Subcutaneous adipose tissue (tissue), 4 donors: ENCODE measurements around the gene COL25A1. TPM values are rescaled to one million over a fixed set of nuclear protein-coding genes. Genes with fewer than 3 reads are reported as not detected.

Experiments used
- total RNA-seq, 4 donors: library from RNA; depleted of rRNA; stranded (reverse); fragments of >200 nt; gene quantifications; one replicate each; pipeline ENCODE4 v1.1.0, GENCODE V29; 2016
- TF ChIP-seq, protein P1 (sequence below): fragments of 450-650 bp; IDR thresholded peaks from one replicate; pipeline ENCODE4 v1.5.1; 2016; ENCODE audit warnings: low read depth, mild to moderate bottlenecking, control low read depth, antibody characterized with exemption, moderate library complexity

COL25A1 gene
- total RNA-seq = 10 to 100 TPM in 2 of 4 donors, 1 to 10 TPM in 2; 4.9 to 12.9 (median 10.1) TPM

DNA sequence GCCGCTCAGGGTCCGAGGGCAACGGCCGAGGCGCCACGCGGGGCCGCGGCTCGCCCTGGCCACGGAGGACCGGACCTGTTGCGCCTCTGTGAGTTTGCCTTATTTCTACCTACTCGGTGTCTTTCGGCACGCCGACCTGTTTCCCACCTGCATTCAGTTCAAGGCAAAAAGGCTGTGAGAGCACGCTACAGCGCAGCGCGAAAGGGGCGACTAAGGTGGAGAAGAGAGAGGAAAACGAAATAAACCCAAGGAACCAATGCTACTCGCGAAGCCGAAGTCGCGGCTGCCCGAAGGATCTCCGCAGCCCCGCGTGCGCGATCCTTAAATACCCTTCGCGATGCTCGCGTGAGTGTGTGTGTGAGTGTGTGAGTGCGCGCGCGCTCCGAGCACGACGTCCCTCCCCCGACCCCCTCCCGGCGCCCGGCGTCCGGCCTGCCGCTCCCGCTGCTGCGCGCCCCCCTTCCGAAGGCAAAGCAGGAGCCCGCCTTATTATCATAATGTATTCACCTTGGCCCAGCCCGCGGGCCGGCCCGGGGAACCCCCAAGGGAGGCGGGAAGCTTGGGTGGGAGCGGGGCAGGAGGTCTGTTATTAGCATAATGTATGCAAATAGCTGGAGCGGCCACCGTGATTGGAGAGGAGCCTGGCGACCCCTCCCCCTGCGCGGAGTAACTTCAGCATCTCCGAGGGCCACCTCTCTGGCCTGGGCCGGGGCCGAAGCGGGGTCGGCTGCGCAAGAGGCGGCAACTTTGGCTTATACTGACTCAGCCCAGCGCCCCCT is at the start of gene COL25A1:
TSS of gene COL25A1 (minus strand) at position 298 of the 779 bp plus-strand sequence.
- TF ChIP-seq, protein P1, sequence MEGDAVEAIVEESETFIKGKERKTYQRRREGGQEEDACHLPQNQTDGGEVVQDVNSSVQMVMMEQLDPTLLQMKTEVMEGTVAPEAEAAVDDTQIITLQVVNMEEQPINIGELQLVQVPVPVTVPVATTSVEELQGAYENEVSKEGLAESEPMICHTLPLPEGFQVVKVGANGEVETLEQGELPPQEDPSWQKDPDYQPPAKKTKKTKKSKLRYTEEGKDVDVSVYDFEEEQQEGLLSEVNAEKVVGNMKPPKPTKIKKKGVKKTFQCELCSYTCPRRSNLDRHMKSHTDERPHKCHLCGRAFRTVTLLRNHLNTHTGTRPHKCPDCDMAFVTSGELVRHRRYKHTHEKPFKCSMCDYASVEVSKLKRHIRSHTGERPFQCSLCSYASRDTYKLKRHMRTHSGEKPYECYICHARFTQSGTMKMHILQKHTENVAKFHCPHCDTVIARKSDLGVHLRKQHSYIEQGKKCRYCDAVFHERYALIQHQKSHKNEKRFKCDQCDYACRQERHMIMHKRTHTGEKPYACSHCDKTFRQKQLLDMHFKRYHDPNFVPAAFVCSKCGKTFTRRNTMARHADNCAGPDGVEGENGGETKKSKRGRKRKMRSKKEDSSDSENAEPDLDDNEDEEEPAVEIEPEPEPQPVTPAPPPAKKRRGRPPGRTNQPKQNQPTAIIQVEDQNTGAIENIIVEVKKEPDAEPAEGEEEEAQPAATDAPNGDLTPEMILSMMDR = no peak

DNA sequence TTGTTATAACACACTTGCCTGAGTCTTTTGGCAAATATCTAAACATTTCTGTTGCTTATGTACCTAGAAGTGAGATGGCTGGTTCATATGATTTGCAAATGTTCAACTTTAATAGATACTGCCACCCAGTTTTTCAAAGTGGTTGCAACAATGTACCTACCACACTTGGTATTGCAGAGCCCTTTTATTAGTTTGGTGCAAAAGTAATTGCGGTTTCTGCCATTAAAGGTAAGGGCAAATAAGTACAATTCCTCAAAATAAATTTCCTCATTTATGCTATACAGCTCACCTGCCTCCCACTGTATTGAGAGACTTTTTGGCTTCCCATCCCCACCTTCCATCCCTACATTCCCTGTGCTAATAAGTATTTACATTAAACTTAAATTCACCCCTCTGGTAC is 47.7 kb upstream of the COL25A1 start:
- TF ChIP-seq, protein P1 = no peak

DNA sequence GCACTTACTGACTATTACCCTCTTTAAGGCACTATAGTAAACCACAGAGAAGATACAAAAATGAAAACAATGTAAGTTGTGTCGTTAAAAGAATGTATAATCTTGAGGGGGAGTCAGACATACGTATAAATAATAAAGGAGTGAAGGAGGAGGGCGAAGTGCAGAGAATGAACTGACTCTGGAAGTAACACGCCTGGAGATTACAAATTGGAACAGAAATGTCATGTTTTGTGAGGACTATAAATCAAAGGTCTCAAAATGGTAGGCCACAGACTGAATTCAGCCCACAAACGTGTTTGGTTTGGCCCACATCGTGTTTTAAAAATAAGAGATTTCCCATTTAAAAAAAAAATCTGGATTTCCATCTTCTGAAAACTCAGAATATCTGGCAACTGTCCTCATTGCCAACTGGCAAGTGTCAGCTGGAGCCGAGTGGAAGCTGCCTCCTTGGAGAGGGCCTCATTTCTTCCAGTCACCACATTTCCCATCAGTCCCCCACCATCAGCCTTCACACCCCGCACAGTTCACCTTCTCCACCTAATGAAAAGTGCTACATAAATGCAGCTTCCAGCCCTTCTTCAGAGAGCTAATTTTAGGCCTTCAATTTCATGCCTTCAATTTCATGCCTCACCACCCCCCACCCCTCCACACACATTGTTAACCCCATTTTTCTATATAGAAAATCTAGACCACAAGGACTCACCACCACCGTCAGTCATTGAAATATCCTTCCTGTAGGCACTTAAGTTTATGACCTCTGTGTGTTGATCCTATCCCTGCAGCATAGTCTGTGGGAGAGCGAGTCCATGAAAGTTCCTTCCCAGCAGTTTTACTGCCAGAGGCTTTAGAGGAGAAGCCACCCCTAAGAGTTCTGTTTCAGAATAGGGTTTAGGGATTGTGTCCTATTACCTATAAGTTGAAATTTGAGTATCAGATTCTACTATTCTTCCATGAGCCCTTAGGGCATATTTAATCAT is 32.0 kb upstream of the COL25A1 start:
- TF ChIP-seq, protein P1 = no peak

DNA sequence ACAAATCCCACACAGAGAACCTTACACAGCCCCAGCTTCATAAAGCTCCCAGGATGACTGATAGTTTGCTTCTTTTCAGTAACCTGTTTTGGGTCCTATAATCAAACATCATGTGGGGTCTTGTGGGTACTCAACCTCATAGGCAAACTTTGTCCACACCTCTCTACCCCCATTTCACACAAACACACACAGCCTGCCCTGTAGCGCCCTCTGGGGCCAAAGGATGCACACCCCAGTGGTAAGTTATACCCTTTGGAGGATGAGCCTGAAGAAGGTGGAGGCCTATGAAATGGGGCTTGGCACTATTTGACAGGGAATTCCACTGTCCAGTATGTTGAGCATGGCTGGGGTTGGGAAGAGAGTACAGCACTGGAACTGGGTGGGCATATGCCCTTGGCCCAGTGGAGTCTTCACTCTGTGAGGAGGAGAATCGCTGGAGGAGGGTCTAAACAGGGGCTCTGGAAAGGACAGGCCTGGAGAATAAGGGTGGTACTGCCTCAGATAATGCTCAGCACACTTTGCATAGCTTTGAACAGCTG is 30.5 kb upstream of the COL25A1 start:
- TF ChIP-seq, protein P1 = no peak

DNA sequence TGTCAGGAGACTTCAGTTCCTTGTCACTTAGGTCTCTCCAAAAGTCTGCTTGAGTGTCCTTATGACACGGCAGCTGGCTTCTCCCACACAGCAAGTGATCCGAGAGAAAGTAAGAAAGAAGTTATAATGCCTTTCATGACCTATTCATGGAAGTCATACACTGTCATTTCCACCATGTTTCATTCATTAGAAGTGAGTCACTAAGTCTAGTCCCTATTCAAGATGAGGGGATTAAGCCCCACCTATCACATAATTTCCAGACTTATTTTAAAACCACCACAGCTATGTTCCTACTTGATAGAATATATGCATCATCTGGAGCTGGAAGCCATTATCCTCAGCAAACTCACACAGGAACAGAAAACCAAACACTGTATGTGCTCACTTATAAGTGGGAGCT is 25.2 kb upstream of the COL25A1 start:
- TF ChIP-seq, protein P1 = no peak

DNA sequence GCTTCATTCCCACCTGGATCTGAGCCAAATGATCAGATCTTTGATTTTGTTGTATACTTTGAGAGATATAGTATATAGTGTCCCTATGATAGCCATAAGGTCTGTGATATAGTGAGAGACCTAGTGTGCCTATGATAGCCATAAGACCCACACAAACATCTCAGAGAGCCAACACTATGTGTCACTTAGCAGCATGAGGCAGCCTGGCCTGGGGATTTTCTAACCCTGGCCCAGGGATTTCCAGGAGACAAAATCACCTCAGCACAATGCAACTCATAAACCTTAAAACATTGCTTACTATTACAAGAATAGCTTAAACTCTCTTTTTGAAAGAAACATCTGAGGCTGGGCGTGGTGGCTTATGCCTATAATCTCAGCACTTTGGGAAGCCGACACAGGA is 23.2 kb upstream of the COL25A1 start:
- TF ChIP-seq, protein P1 = no peak

DNA sequence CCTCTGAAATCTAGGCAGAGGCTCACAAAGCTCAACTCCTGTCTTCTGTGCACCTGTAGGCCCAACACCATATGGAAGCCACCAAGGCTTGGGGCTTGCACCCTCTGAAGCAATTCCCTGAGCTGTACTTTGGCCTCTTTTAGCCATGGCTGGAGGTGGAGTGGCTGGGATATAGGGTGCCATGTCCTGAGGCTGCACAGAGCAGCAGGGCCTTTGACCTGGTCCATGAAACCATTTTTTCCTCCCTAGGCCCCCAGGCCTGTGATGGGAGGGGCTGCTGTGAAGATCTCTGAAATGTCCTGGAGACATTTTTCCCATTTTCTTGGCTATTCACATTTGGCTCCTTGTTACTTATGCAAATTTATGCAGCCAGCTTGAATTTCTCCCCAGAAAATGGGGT is 20.9 kb upstream of the COL25A1 start:
- TF ChIP-seq, protein P1 = no peak
